Measurements from ENCODE around the gene PUM2.
"Not testable (repeated sequence)": the region's sequence is repeated elsewhere in the genome, so short reads cannot be mapped to it uniquely, and the experiment has no call there.

The PUM2 gene

GRCh38 chr2:20241973-20242726 lies 108.5 kb downstream of the PUM2 start:
- Histone ChIP-seq H3K27me3 (ENCODE audit: insufficient read depth, insufficient read length) (no peaks in the 10 kb centered on the region), H3K36me3 (ENCODE audit: insufficient read depth, insufficient read length, low read length) (peaks cover 6% of the 10 kb centered on the region), H3K4me3 (ENCODE audit: insufficient read length, low read depth) (no peak overlapping the region), H3K9ac (ENCODE audit: insufficient read length, low read depth) (no peak overlapping the region), H3K9me3 (ENCODE audit: insufficient read depth, low read length) (no peaks in the 10 kb centered on the region), H3K4me1 (ENCODE audit: insufficient read depth, insufficient read length) (peaks cover 3% of the 10 kb centered on the region)
- TF ChIP-seq YY1 (IDR thresholded peaks at IDR 0.05; ENCODE audit: insufficient read depth, insufficient read length), result no peak
- TF ChIP-seq ZNF274 (IDR thresholded peaks at IDR 0.05; ENCODE audit: low read depth, low read length), result no peak
- TF ChIP-seq SUZ12 (IDR thresholded peaks at IDR 0.05; ENCODE audit: extremely low read depth, insufficient read depth, insufficient read length), result no peak
- DNase-seq (ENCODE audit: low read depth, low spot score), result no peak

- H3K4me3 ChIP-seq (ENCODE audit: insufficient read length, low read depth); H3K9ac ChIP-seq (ENCODE audit: insufficient read length, low read depth); H3K9me3 ChIP-seq (ENCODE audit: insufficient read depth, low read length); H3K27me3 ChIP-seq (ENCODE audit: insufficient read depth, insufficient read length); H3K4me1 ChIP-seq (ENCODE audit: insufficient read depth, insufficient read length); H3K36me3 ChIP-seq (ENCODE audit: insufficient read depth, insufficient read length, low read length); DNase-seq (ENCODE audit: low read depth, low spot score): not testable (repeated sequence)
These were observed 110.4 kb downstream of the PUM2 start for GRCh38 chr2:20240291-20240690.

GRCh38 chr2:20236496-20236895 lies 114.1 kb downstream of the PUM2 start:
- H3K9me3 ChIP-seq (ENCODE audit: insufficient read depth, low read length), result no peaks in the 10 kb centered on the region
- H3K9ac ChIP-seq (ENCODE audit: insufficient read length, low read depth), result no peak overlapping the region
- DNase-seq (ENCODE audit: low read depth, low spot score), result no peak
- TF ChIP-seq SUZ12 (IDR thresholded peaks at IDR 0.05; ENCODE audit: extremely low read depth, insufficient read depth, insufficient read length), result no peak
- TF ChIP-seq ZNF274 (IDR thresholded peaks at IDR 0.05; ENCODE audit: low read depth, low read length), result no peak
- no peak for TF ChIP-seq YY1 (IDR thresholded peaks at IDR 0.05; ENCODE audit: insufficient read depth, insufficient read length)
- peaks cover 4% of the 10 kb centered on the region for H3K4me1 ChIP-seq (ENCODE audit: insufficient read depth, insufficient read length)
- H3K27me3 ChIP-seq (ENCODE audit: insufficient read depth, insufficient read length), result no peaks in the 10 kb centered on the region
- H3K4me3 ChIP-seq (ENCODE audit: insufficient read length, low read depth), result no peak overlapping the region
- no peaks in the 10 kb centered on the region for H3K36me3 ChIP-seq (ENCODE audit: insufficient read depth, insufficient read length, low read length)

- no peak for DNase-seq (ENCODE audit: low read depth, low spot score)
- no peak overlapping the region for H3K4me3 ChIP-seq (ENCODE audit: insufficient read length, low read depth)
- H3K36me3 ChIP-seq (ENCODE audit: insufficient read depth, insufficient read length, low read length), result no peaks in the 10 kb centered on the region
- TF ChIP-seq YY1 (IDR thresholded peaks at IDR 0.05; ENCODE audit: insufficient read depth, insufficient read length) (no peak), SUZ12 (IDR thresholded peaks at IDR 0.05; ENCODE audit: extremely low read depth, insufficient read depth, insufficient read length) (no peak), ZNF274 (IDR thresholded peaks at IDR 0.05; ENCODE audit: low read depth, low read length) (no peak)
- H3K27me3 ChIP-seq (ENCODE audit: insufficient read depth, insufficient read length), result no peaks in the 10 kb centered on the region
- no peaks in the 10 kb centered on the region for H3K9me3 ChIP-seq (ENCODE audit: insufficient read depth, low read length)
- no peak overlapping the region for H3K9ac ChIP-seq (ENCODE audit: insufficient read length, low read depth)
- H3K4me1 ChIP-seq (ENCODE audit: insufficient read depth, insufficient read length), result peaks cover 7% of the 10 kb centered on the region
These were observed 114.9 kb downstream of the PUM2 start for GRCh38 chr2:20235655-20236305.

- H3K27me3 ChIP-seq (ENCODE audit: insufficient read depth, insufficient read length); H3K4me3 ChIP-seq (ENCODE audit: insufficient read length, low read depth); H3K9ac ChIP-seq (ENCODE audit: insufficient read length, low read depth); H3K4me1 ChIP-seq (ENCODE audit: insufficient read depth, insufficient read length); H3K9me3 ChIP-seq (ENCODE audit: insufficient read depth, low read length); H3K36me3 ChIP-seq (ENCODE audit: insufficient read depth, insufficient read length, low read length); DNase-seq (ENCODE audit: low read depth, low spot score): not testable (repeated sequence)
These were observed 116.0 kb downstream of the PUM2 start for GRCh38 chr2:20234597-20234996.

GRCh38 chr2:20232837-20233207 lies 117.8 kb downstream of the PUM2 start:
- no peaks in the 10 kb centered on the region for H3K36me3 ChIP-seq (ENCODE audit: insufficient read depth, insufficient read length, low read length)
- no peak for DNase-seq (ENCODE audit: low read depth, low spot score)
- no peaks in the 10 kb centered on the region for H3K27me3 ChIP-seq (ENCODE audit: insufficient read depth, insufficient read length)
- no peak for TF ChIP-seq SUZ12 (IDR thresholded peaks at IDR 0.05; ENCODE audit: extremely low read depth, insufficient read depth, insufficient read length)
- no peak for TF ChIP-seq YY1 (IDR thresholded peaks at IDR 0.05; ENCODE audit: insufficient read depth, insufficient read length)
- TF ChIP-seq ZNF274 (IDR thresholded peaks at IDR 0.05; ENCODE audit: low read depth, low read length), result no peak
- no peak overlapping the region for H3K4me3 ChIP-seq (ENCODE audit: insufficient read length, low read depth)
- H3K4me1 ChIP-seq (ENCODE audit: insufficient read depth, insufficient read length), result peaks cover 7% of the 10 kb centered on the region
- no peak overlapping the region for H3K9ac ChIP-seq (ENCODE audit: insufficient read length, low read depth)
- H3K9me3 ChIP-seq (ENCODE audit: insufficient read depth, low read length), result no peaks in the 10 kb centered on the region

- no peaks in the 10 kb centered on the region for H3K9me3 ChIP-seq (ENCODE audit: insufficient read depth, low read length)
- H3K27me3 ChIP-seq (ENCODE audit: insufficient read depth, insufficient read length), result no peaks in the 10 kb centered on the region
- H3K36me3 ChIP-seq (ENCODE audit: insufficient read depth, insufficient read length, low read length), result no peaks in the 10 kb centered on the region
- no peak overlapping the region for H3K9ac ChIP-seq (ENCODE audit: insufficient read length, low read depth)
- TF ChIP-seq YY1 (IDR thresholded peaks at IDR 0.05; ENCODE audit: insufficient read depth, insufficient read length), result no peak
- TF ChIP-seq ZNF274 (IDR thresholded peaks at IDR 0.05; ENCODE audit: low read depth, low read length), result no peak
- no peak for TF ChIP-seq SUZ12 (IDR thresholded peaks at IDR 0.05; ENCODE audit: extremely low read depth, insufficient read depth, insufficient read length)
- no peak overlapping the region for H3K4me3 ChIP-seq (ENCODE audit: insufficient read length, low read depth)
- no peak for DNase-seq (ENCODE audit: low read depth, low spot score)
- H3K4me1 ChIP-seq (ENCODE audit: insufficient read depth, insufficient read length), result peaks cover 7% of the 10 kb centered on the region
These were observed 119.0 kb downstream of the PUM2 start for GRCh38 chr2:20231598-20232026.
